ENCODE data around the gene JMJD1C.

JMJD1C gene

GRCh38 chr10:63454631-63455030 is 11.1 kb downstream of the JMJD1C start:
- TF ChIP-seq CTCF (IDR thresholded peaks at IDR 0.05; ENCODE audit: control insufficient read depth, extremely low read depth, insufficient read depth) = no peak
- no peak overlapping the region for H3K4me3 ChIP-seq (ENCODE audit: low read depth, low read length)
- no peak for DNase-seq (ENCODE audit: low read depth)

GRCh38 chr10:63452524-63452923 is 13.3 kb downstream of the JMJD1C start:
- DNase-seq (ENCODE audit: low read depth) = no peak
- TF ChIP-seq CTCF (IDR thresholded peaks at IDR 0.05; ENCODE audit: control insufficient read depth, extremely low read depth, insufficient read depth) = no peak
- no peak overlapping the region for H3K4me3 ChIP-seq (ENCODE audit: low read depth, low read length)

GRCh38 chr10:63446716-63447440 is 18.9 kb downstream of the JMJD1C start:
- no peak for TF ChIP-seq CTCF (IDR thresholded peaks at IDR 0.05; ENCODE audit: control insufficient read depth, extremely low read depth, insufficient read depth)
- DNase-seq (ENCODE audit: low read depth) = peak; percentile 55
- H3K4me3 ChIP-seq (ENCODE audit: low read depth, low read length) = no peak overlapping the region

DNA sequence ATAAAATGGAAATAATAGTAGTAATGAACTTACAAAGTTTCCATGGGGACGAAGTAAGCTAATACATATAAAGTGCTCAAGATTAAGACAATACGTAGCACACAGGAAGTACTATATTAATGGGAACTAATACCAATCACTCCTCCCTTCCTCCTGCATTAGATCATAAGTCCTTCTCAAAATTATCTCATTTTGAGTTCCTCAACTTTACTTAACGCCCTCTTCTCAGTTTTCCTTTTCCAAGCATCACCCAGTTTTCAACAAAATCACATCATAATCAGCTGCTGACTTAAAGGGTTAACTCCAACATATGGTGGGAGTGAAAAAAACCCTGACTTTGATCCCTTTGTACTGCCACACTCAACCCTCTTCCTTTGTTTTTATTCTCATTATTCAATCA is 24.4 kb downstream of the JMJD1C start:
- no peak for TF ChIP-seq CTCF (IDR thresholded peaks at IDR 0.05; ENCODE audit: control insufficient read depth, extremely low read depth, insufficient read depth)
- no peak overlapping the region for H3K4me3 ChIP-seq (ENCODE audit: low read depth, low read length)
- no peak for DNase-seq (ENCODE audit: low read depth)

GRCh38 chr10:63439607-63440006 is 26.2 kb downstream of the JMJD1C start:
- no peak for TF ChIP-seq CTCF (IDR thresholded peaks at IDR 0.05; ENCODE audit: control insufficient read depth, extremely low read depth, insufficient read depth)
- no peak overlapping the region for H3K4me3 ChIP-seq (ENCODE audit: low read depth, low read length)
- no peak for DNase-seq (ENCODE audit: low read depth)

- TF ChIP-seq CTCF (IDR thresholded peaks at IDR 0.05; ENCODE audit: control insufficient read depth, extremely low read depth, insufficient read depth) = no peak
- H3K4me3 ChIP-seq (ENCODE audit: low read depth, low read length) = no peak overlapping the region
- DNase-seq (ENCODE audit: low read depth) = no peak
Observed at GRCh38 chr10:63438506-63439498, 27.0 kb downstream of the JMJD1C start.

All from LNCaP clone FGC (cell line).